Stimulated activated CD8-positive, alpha-beta memory T cell treated with anti-CD3 and anti-CD28 coated beads, Interleukin-7, amount 100 ng/mL, for 1 hour (primary cell): ENCODE data around the gene SPATA18.
A peak's percentile ranks its signal among the peaks of the same experiment; 100 is the strongest.

Source experiments
- DNase-seq, 2 donors: peaks; one replicate each; pipeline ENCODE4 v3.0.0-alpha.2; 2020; ENCODE audit warnings: low read depth in 2 of 2

The SPATA18 gene

GRCh38 chr4:52051213-52051614 lies at the start of gene SPATA18:
Gene SPATA18 (plus strand): TSS chr4:52051304. CDS start chr4:52051705, 401 bp downstream.
- DNase-seq, result no peak

GRCh38 chr4:52001616-52002015 lies 49.5 kb upstream of the SPATA18 start:
- DNase-seq, result no peak

GRCh38 chr4:52004414-52004813 lies 46.7 kb upstream of the SPATA18 start:
- DNase-seq, result no peak

GRCh38 chr4:52005604-52006273 lies 45.4 kb upstream of the SPATA18 start:
- no peak for DNase-seq

GRCh38 chr4:52006887-52007286 lies 44.2 kb upstream of the SPATA18 start:
- no peak for DNase-seq

- DNase-seq, result no peak
These were observed 40.1 kb upstream of the SPATA18 start for GRCh38 chr4:52010986-52011385.

- DNase-seq, result no peak
These were observed 38.5 kb upstream of the SPATA18 start for GRCh38 chr4:52012651-52013050.

GRCh38 chr4:52014903-52015302 lies 36.2 kb upstream of the SPATA18 start:
- DNase-seq, result no peak

GRCh38 chr4:52015366-52015765 lies 35.7 kb upstream of the SPATA18 start:
- DNase-seq, result no peak

GRCh38 chr4:52016981-52017380 lies 34.1 kb upstream of the SPATA18 start:
- no peak for DNase-seq

- DNase-seq, result no peak
These were observed 33.3 kb upstream of the SPATA18 start for GRCh38 chr4:52017814-52018213.

GRCh38 chr4:52019936-52020657 lies 31.0 kb upstream of the SPATA18 start, which contains the start of gene LRRC66:
Gene LRRC66 (minus strand): TSS chr4:52020363. CDS start chr4:52017613, 2,750 bp downstream.
- no peak for DNase-seq

- DNase-seq, result no peak
These were observed 22.1 kb upstream of the SPATA18 start for GRCh38 chr4:52028970-52029369.

GRCh38 chr4:52032005-52032404 lies 19.1 kb upstream of the SPATA18 start:
- DNase-seq, result no peak

GRCh38 chr4:52035190-52035589 lies 15.9 kb upstream of the SPATA18 start:
- DNase-seq, result no peak

GRCh38 chr4:52036886-52037530 lies 14.1 kb upstream of the SPATA18 start:
- no peak for DNase-seq

- no peak for DNase-seq
These were observed 13.4 kb upstream of the SPATA18 start for GRCh38 chr4:52037689-52038102.

- DNase-seq, result peak; percentile 31 to 37
These were observed 12.8 kb upstream of the SPATA18 start, which contains the start of gene SGCB for GRCh38 chr4:52038103-52038912. Gene SGCB (minus strand): TSS chr4:52038299. CDS start chr4:52038259, 40 bp downstream.

GRCh38 chr4:52045028-52045427 lies 6.1 kb upstream of the SPATA18 start:
- no peak for DNase-seq

- no peak for DNase-seq
These were observed 1.8 kb upstream of the SPATA18 start for GRCh38 chr4:52049266-52049665.

- no peak for DNase-seq
These were observed 741 bp downstream of the SPATA18 start for GRCh38 chr4:52051615-52052474.
